ENCODE results near the gene HOXD8.

DNA sequence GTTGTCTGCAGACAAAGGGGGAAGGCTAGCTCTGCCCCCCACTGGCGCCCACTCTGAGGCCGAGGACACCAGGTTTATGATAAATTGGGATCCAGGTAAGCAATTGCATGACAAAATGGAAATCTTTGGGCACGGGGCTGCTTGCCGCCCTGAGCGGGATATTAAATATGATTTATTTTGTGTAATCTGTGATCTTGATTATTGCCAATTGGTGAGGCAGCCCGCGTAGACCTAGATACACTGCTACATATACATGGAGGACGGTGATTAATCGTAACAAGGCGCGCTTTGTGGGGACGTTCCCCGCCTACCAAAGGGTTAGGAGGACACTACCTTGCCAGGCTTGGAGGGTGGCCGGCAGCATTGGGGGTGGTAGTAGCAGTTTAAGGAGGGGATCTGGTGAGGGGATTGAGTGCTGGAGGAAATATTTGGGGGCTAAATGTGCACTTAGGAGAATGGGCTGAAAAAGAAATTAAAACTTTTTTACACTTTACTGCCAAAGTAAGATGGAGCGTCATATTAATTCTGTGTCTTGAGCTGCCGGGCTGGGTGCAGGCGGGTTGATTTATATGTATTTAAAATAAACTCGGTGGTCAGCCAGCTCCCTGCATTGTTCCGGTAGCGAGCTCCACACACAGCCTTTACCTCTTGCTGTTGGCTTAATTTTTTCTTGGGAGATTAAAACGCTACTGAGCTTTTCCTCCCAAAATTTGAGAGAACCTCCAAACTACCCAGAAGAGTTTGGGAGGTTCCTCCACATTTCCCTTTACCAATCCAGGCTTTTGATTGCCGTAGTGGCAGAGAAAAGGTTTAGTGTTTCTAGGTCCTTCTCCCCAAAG is 31.7 kb downstream of the HOXD8 start:
- TF ChIP-seq POLR2AphosphoS5 (IDR thresholded peaks at IDR 0.05; ENCODE audit: low read depth, low read length): no peak
- TF ChIP-seq, protein P1, sequence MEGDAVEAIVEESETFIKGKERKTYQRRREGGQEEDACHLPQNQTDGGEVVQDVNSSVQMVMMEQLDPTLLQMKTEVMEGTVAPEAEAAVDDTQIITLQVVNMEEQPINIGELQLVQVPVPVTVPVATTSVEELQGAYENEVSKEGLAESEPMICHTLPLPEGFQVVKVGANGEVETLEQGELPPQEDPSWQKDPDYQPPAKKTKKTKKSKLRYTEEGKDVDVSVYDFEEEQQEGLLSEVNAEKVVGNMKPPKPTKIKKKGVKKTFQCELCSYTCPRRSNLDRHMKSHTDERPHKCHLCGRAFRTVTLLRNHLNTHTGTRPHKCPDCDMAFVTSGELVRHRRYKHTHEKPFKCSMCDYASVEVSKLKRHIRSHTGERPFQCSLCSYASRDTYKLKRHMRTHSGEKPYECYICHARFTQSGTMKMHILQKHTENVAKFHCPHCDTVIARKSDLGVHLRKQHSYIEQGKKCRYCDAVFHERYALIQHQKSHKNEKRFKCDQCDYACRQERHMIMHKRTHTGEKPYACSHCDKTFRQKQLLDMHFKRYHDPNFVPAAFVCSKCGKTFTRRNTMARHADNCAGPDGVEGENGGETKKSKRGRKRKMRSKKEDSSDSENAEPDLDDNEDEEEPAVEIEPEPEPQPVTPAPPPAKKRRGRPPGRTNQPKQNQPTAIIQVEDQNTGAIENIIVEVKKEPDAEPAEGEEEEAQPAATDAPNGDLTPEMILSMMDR (IDR thresholded peaks at IDR 0.05): no peak
- TF ChIP-seq REST (IDR thresholded peaks at IDR 0.05; ENCODE audit: insufficient read depth in 1 of 2, low read depth in 2 of 2, low read length in 1 of 2): no peak
- no peak for TF ChIP-seq SIN3A (IDR thresholded peaks at IDR 0.05; ENCODE audit: borderline replicate concordance, insufficient read depth, low read depth, low read length)
- TF ChIP-seq TCF7L2 (IDR thresholded peaks at IDR 0.05; ENCODE audit: low read depth, low read length): no peak
